HG03196 (cell line): ENCODE measurements around the gene ATRAID.
A peak's percentile ranks its signal among the peaks of the same experiment; 100 is the strongest.
"Not testable (repeated sequence)": the region's sequence is repeated elsewhere in the genome, so short reads cannot be mapped to it uniquely, and the experiment has no call there.

ENCODE experiments used
- ATAC-seq: cut with Tn5 transposase; IDR thresholded peaks from one replicate; pipeline ENCODE4 v1.9.1; 2021; ENCODE audit not compliant: unreplicated experiment

Gene ATRAID, protein sequence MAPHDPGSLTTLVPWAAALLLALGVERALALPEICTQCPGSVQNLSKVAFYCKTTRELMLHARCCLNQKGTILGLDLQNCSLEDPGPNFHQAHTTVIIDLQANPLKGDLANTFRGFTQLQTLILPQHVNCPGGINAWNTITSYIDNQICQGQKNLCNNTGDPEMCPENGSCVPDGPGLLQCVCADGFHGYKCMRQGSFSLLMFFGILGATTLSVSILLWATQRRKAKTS

DNA sequence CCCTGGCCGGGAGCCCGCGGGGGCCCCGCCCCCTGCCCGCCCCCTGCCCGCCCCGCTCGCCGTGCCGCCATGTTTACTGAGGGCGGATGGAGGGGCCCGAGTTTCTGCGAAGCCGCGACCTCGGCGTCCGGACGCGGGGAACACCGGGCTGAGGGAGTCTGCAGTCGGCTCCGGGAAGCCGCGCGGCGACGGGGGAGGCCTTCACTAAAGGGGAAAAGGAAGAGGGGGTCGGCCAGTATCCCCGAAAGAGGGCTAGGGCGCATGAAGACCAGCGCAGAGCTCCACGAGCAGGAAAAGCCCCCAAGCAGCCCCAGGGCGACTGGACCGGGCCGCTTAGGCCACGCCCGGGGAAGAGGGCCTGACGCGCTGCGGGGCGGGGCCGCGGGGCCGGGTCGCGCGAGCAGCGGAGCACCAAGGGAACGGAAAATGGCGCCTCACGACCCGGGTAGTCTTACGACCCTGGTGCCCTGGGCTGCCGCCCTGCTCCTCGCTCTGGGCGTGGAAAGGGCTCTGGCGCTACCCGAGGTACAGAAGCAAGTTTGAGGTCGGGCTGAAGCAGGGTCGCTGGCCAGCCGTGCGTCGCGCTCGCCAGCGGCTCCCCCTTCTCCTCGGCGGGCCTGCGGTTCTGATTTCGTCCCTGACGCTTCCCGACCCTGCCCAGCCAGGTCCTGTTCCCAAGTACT, at the start of gene ATRAID, which contains the start of gene SLC5A6:
ATRAID (plus strand) TSS at position 99 of the 683 bp plus-strand sequence; CDS start at position 427, 328 bp downstream.
SLC5A6 (minus strand) TSS at position 326 of the 683 bp plus-strand sequence. CDS start 4,618 bp downstream, outside the sequence.
- peak; percentile 68 for ATAC-seq

DNA sequence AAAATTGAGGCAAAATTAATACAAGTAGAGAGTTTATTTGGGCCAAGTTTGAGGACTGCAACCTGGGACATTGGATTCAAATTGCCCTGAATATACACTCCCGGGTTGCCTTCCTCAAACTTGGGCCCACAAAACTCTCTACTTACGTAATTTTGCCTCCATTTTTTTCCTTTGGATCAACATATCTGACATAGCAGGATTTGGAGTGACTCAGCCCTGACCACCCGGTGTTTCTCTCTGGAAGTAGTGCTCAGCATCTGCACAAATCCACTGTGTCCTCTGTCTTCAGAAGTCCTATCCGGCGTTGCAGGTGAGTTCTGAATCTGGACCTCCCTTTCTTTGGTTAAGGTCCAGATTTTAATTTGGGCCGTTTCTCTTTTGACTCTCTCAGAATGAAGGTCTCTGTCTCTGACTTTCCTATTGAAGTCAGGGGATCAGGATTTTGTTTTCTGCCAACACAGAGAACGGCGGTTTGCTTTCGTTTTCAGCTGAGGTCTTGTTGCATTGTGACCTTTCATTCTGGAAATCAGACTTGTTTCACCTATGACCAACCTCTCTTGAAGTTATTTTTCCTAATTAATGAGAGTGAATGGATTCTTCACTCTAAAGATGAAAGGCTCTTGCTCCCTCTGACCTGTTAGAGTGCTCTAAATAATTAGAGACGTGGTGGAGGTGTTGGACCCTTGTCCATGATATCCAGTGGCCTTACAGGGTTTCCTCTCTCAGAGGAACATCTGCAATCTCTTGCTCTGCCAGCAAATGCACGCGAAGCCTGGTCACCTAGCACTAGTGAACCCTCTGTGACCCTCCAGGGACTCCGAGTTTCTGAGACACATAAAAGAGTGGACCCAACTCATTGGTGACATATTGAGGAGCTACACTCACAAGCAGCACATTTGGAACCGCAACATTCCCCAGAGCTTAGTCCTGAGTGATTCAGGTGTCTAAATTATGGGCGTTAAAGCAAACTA, 49.4 kb upstream of the ATRAID start:
- ATAC-seq: no peak

DNA sequence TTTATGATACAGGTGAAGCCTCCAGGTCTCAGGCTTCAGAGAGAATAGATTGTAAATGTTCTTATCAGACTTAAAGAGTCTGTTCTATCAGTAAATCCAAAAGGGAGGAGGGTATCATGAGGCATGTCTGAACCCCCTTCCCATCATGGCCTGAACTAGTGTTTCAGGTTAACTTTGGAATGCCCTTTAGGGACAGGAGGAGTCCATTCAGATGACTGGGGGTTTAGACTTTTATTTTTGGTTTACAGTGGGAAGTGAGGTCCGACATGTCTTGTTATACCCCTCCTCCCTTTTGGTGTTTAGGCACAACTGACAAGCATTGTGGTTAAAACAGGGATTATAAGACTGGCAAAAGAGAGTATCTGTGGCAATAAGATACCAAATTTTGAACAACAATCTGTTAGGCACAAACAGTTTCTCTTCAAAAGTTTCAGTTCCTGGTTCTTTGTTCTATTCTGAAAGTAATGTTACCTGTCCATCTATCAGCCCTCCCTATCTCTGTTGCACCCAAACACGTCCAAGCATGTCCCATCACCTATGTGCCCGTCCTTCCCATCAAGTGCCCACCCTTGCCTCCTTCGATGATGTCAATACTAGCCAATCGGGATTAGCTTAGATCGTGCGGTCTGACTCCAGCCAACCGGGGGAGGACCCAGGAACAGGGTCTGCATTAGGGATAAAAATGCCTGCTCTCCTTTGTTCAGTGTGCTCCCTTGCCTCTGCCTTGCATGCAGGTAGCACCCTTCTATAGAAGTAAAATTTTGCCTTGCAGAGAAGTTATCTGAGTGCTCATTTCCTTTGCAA, 46.7 kb upstream of the ATRAID start:
- ATAC-seq: no peak

DNA sequence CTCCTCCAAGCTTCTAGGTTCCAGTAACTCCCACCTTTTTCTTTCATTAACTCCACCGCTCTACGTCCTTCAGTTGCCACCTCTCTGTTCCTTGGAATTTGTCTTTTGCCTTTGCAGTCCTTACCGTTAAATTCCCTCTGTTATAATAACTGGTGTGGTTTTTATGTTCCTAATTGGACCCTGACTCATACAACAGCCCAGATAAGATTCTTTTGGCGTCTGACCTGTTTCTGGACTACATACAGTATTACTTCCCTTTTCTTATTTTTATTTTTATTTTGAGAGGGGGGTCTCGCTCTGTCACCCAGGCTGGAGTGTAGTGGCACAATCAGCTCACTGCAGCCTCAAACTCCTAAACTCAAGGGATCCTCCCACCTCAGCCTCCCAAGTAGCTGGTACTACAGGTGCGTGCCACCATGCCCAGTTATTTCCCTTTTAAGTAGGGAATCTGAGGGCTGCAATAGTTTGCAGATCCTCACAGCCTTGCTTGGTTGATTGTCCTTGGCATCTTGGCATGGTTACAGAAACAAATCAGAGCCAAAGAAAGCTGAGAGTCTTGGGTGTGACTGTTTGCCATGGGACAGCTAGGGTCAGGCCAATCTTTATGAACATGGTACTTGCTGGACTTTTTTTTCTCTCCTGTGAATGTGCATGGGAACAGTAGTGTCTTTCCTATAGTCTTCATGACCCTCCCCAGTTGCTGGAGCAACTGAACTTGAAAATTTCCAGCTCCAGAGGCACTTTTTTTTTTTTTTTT, 41.1 kb upstream of the ATRAID start:
- ATAC-seq: no peak

DNA sequence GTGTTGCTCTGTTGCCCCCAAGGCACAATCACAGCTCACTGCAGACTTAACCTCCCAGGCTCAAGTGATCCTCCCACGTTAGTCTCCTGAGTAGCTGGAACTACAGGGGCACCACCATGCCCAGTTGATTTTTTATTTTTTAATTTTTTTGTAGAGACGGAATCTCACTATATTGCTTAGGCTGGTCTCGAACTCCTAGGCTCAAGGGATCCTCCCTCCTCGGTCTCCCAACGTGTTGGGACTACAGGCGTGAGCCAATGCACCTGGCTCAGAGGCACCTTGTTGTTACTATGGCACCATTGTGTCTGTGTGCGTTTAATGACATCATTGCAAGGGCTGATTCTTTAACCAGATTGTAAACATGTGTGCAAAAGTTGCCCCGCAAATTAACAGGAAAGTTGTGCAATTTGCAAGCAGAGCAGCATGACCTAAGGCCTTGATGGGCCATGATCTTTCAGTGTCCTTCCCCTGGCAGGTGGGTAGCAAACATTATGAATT, 40.4 kb upstream of the ATRAID start:
- no peak for ATAC-seq

DNA sequence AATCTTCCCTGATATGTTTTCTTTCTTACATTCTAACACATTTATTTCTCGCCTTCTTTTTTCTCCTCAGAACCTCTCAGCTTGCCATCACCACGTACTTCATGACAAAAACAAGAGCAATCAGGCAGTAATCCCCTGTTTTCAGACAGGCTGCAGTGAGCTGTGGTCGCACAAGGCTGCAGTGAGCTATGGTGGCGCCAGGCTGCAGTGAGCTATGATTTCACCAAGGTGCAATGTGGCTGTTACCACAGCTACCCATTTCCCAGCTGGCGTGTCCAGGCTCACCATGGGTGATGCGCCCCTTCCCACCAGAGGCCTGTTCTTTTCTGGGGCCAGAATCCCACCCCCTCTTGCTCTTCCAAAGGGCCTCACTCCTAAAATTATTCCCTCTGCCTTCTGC, 37.2 kb upstream of the ATRAID start:
- no peak for ATAC-seq

DNA sequence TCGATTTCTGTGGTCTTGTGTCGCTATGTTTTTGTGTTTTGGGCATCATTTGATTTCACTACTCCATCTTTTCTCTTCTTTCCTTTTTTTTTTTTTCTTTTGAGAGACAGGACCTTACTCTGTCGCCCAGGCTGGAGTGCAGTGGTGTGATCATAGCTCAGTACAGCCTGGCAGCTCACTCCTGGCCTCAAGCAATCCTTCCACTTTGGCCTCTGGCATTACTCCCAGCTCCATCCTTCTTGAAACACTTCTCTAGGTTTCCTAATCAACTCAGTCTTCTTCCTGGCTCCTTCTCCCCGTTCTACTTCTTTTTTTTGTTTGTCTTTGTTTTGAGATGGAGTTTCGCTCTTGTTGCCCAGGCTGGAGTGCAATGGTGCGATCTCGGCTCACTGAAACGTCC, 36.5 kb upstream of the ATRAID start:
- no peak for ATAC-seq

DNA sequence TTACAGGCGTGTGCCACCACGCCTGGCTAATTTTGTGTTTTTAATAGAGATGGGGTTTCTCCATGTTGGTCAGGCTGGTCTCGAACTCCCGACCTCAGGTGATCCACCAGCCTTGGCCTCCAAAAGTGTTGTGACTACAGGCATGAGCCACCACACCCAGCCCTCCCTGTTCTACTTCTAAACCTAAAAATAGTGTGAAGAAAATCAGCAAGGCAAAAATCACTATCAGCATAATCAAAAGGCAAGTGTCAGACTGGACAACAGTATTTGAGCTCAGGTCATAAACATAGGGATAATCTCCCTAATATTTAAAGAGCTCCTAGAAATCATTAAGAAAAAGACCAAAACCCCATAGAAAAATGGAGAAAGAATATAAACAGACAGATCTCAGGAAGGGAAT, 36.1 kb upstream of the ATRAID start:
- not testable (repeated sequence) for ATAC-seq

DNA sequence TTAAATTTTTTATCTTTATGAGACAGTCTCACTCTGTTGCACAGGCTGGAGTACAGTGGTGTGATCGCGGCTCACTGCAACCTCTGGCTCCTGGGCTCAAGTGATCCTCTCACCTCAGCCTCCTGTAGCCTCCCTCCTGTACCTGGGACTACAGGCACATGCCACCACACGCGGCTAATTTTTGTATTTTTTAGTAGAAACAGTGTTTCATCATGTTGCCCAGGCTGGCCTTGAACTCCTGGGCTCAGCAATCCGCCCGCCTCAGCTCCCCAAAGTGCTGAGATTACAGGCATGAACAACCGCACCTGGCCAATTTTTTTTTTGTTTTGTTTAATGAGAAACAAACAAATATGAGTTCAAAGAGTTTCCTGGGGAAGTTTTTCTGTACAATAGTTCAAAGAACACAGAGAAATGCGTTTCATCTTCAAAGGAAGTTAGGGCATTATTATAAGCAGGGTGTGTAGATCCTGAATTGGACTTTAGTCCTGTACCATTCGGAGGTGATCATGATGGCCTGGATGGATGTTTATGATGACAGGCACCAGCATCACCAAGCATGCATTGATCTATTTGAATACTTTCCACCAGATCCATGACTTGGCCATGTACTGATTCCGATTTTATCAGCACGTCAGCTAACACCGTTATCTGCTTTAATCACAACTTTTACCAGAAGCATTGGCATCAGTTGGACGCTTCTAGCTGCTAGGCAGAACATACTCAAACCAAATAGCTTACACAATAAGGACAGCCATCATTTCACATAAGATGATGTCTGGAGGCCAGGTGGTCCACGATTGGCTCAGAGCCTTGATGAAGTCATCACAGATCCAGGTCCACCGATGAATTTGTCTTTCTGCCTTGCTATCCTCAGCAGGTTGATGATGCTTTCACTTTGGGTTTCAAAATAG, 34.1 kb upstream of the ATRAID start:
- ATAC-seq: no peak

DNA sequence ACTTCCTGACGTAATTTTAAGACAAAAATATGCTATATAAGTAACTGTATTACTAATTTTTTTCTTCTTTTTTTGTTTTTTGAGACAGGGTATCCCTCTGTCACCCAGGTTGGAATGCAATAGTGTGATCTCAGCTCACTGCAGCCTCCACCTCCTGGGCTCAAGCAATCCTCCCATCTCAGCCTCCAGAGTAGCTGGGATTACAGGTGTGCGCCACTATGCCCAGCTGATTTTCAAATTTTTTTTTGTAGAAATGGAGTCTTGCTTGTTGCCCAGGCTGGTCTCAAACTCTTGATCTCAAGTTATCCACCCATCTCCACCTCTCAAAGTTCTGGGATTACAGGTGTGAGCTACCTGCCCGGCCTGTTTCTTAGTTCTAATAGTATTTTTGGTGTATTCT, 33.4 kb upstream of the ATRAID start:
- ATAC-seq: no peak

DNA sequence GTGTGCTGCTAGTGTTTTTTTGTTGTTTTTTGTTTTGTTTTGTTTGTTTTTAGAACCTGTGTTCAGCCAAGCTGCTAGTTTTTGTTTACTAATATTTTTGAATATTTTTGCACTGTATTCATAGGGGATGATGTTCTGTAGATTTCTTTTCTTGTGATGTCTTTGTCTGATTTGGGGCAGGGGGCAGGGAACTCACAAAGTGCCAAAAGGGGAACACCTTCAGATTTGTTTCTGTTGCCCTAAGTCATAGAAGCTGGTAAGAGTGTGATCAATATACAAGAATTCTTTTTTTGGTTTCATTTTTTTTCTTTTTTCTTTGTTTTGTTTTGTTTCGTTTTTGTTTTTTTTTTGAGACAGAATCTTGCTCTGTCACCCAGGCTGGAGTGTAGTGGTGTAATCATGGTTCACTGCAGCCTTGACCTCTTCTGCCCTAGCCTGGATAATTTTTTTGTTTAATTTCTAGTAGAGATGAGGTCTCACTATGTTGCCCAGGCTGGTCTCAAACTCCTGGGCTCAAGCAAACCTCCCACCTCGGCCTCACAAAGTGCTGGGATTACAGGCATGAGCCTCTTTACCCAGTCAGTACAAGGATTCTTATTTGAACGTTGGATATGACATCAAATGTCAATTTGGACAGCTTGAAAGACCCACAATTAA, 32.4 kb upstream of the ATRAID start:
- ATAC-seq: no peak

DNA sequence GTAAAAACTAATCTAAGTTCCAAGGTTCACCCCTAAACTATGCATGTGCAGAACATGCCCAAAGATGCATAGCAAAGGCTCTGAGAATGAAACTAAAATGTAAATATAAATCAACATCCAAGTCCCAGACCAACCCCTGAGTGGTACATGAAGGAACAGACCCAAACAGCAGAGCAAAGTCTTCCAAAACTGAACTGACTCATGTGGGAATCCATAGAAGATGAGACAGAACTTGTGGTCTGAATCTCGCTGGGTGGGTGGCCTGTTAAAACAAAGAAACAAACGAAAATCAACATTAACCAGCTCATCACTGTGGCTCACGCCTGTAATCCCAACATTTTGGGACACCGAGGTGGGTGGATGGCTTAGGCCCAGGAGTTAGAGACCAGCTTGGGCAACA, 29.5 kb upstream of the ATRAID start:
- no peak for ATAC-seq

DNA sequence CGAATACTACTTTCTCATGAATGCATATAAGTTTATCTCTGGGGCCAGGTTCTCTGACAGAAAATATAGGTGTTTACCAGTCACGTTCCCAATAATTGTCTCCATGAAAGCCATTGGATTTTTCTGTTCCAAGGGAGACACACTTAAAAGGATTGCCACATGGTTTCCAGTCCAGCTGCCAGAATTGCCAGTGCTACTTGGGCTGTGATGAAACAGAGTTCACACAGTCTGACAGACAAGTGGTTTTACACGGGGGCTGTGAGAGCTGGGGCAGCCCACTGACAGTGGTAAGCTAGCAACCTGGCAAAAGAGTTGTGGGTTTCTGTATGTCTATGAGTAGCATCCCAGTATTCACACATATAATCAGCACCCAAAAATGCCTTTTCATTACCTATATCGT, 27.7 kb upstream of the ATRAID start:
- no peak for ATAC-seq

DNA sequence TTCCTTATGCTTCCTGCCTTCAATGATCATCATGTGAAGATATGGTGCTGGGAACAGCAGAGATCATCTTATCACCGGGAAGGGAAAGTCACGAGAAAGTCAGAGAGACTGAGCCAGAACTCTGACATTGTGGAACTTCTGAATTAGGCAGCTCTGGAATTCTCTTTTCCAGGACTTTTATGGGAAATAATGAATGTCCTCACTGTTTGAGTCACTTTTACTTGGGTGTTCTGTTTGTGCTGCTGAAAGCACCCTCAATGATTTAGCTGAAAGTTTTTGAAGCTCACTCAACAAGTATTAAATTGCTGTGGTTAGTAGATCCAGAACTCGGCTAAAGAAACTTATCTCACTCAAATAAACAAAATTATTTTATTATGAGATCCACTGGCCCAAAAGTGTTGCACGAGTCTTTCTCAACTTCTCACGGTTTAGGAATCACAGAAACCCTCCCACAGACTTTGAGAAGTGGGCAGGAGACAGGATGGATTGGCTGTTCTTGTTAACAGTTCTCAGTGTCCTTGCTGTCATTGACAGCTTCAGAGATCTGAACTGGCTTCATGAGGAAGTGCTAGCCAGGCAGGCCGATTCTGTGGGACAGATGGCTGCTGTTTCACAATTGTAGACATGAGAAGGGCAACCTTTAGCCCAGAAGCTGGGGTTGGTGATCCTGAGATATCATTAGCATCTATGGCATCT, 26.4 kb upstream of the ATRAID start:
- no peak for ATAC-seq

DNA sequence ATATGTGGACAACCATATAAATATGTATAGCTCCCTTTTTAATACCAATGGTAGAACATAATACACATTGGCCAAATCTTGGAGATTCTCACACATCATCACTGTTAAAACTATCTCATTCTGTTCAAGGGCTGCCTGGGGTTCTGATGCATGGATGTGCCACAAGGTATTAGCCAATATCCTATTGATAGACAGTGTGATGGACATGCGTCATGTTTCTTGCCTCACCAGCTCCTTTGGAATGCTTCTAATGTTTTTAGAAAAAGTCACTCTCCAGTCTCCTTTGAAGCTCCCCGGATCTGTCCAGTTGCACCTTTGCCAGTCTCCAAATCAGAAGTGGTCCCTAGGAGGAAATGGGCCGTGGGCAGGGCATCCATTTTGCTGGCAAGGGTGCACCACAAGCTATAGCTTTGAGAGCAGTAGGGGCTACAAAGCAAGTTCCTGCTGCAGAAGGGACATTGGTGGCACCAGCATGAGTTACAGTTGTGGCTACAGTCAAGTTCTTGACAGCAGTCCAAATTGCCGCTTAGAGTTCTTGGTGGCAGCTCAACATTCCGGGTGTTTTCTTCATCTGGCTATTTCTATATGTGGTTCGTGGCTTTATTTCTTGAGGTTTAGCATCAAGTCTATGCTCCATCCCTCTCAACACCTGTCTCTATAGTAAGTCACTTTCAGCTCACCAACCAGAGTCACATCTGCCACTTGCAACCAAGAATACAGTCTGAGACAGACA, 25.1 kb upstream of the ATRAID start:
- ATAC-seq: no peak

DNA sequence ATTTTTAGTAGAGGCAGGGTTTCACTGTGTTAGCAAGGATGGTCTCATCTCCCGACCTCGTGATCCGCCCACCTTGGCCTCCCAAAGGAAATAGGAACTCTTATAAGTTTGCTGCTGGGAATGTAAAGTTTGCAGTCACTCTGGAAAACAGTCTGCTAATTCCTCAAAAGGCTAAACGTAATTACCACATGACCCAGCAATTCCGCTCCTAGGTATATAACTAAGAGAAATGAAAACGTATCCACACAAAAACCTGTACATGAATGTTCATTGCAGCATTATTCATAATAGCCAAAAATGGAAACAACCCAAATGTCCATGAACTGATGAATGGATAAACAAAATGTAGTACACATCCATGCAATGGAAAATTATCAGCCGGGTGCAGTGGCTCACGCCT, 21.9 kb upstream of the ATRAID start:
- no peak for ATAC-seq
